Right lobe of liver (tissue), 6 donors: ENCODE measurements around the gene PSMG3. TPM values are rescaled to one million over a fixed set of nuclear protein-coding genes. Genes with fewer than 3 reads are reported as not detected.

Experiments used
- ATAC-seq, 4 donors: fragments of 200-7000 bp; cut with Tn5 transposase; one replicate each; pipeline ENCODE4 v1.9.1; 2020; ENCODE audit warnings: mild to moderate bottlenecking in 4 of 4, moderate library complexity in 4 of 4
- DNase-seq, 3 donors: peaks; one replicate each; pipeline ENCODE4 v3.0.0-alpha.2; 2020
- H3K27ac ChIP-seq, 3 donors: fragments of 200-600 bp; one replicate each; pipeline ENCODE4 v1.8.0; 2022
- H3K27me3 ChIP-seq, 2 donors: fragments of 200-600 bp; one replicate each; pipeline ENCODE4 v1.8.0; 2022
- H3K36me3 ChIP-seq, 4 donors: fragments of 200-600 bp; sonication (generic) in 1 of 4; one replicate each; pipeline versions ENCODE4 v1.5.1 to v1.8.0; 2017 to 2022; ENCODE audit warnings: control low read depth in 1 of 4
- H3K4me1 ChIP-seq, 4 donors: fragments of 200-600 bp; sonication (generic) in 1 of 4; one replicate each; pipeline versions ENCODE4 v1.5.1 to v1.8.0; 2017 to 2022; ENCODE audit warnings: control low read depth in 1 of 4
- H3K4me3 ChIP-seq, 3 donors: fragments of 200-600 bp; one replicate each; pipeline ENCODE4 v1.8.0; 2022
- H3K9me3 ChIP-seq, 4 donors: fragments of 200-600 bp; sonication (generic) in 1 of 4; one replicate each; pipeline versions ENCODE4 v1.5.1 to v1.8.0; 2017 to 2022; ENCODE audit warnings: control low read depth in 1 of 4
- CTCF ChIP-seq, 4 donors: fragments of 200-600 bp in 3 of 4; fragments of 450-650 bp in 1 of 4; IDR thresholded peaks; one replicate each; pipeline versions ENCODE4 v1.5.1 to v1.8.0; 2016 to 2022; ENCODE audit warnings: antibody characterized with exemption in 4 of 4, mild to moderate bottlenecking in 2 of 4
- POLR2A ChIP-seq: fragments of 450-650 bp; IDR thresholded peaks from one replicate; pipeline ENCODE4 v1.6.1; 2017; ENCODE audit warnings: antibody characterized with exemption, mild to moderate bottlenecking
- WGBS: methylation state at CpG from one replicate; pipeline ENCODE4 v1.1.6; 2018; ENCODE audit warnings: low coverage, low lambda C conversion rate; ENCODE audit not compliant: insufficient coverage; ENCODE audit errors: missing lambda C conversion rate; 5-methylcytosine and 5-hydroxymethylcytosine counted together
- intact Hi-C, 2 donors: fragments of 100-400 bp; cut with DNase I; formaldehyde crosslinking; loops; one replicate each; pipeline versions ENCODE4 v1.11.2 to v1.14.1; 2022
- total RNA-seq, 6 experiments: library from RNA; depleted of rRNA in 2 of 6; stranded (reverse); fragments of >200 nt in 2 of 6; fragmentation: NEBNext Ultra II Directional in 3 of 6; extraction: Animal tissue kit (Norgen Biotek cat#: 25700) in 3 of 6; gene quantifications; one replicate each; pipeline versions ENCODE4 v1.1.0 to v1.2.4, GENCODE V29; 2016 to 2023
- donor health status: DM: no; HTN: yes; CAD: no.
- donor health status: DM: no; HTN: no; CAD: no.
- donor health status: DM: no; HTN: no; CAD: no.
- donor health status: DM: no; HTN: yes; CAD: no.
- donor health status: DM: no; HTN: yes; CAD: no.

The PSMG3 gene
- total RNA-seq, 6 experiments from 2014 or later, result 7.6 to 28.1 (median 9.2) TPM

- Histone ChIP-seq H3K4me3 (no peak overlapping the region), H3K27me3 (no peaks in the 10 kb centered on the region), H3K36me3 (no peaks in the 10 kb centered on the region), H3K4me1 (no peaks in the 10 kb centered on the region), H3K27ac (no peak overlapping the region), H3K9me3 (no peaks in the 10 kb centered on the region)
- intact Hi-C loops, result no loop called here
- TF ChIP-seq CTCF (IDR thresholded peaks at IDR 0.05) (no peak), POLR2A (no peak)
- WGBS, result 78% methylated on average over 6 of the region's 7 CpGs
- no peak for ATAC-seq
- no peak for DNase-seq
Observed at GRCh38 chr7:1575809-1576208, 6.0 kb upstream of the PSMG3 start.

- intact Hi-C loops, result no loop called here
- ATAC-seq, result no peak
- H3K27me3 ChIP-seq, result no peaks in the 10 kb centered on the region
- H3K36me3 ChIP-seq, result peaks cover 0 to 3% (median 0%) of the 10 kb centered on the region in 4 donors
- H3K4me1 ChIP-seq, result peaks cover 0 to 10% (median 4%) of the 10 kb centered on the region in 4 donors
- H3K4me3 ChIP-seq, result no peak overlapping the region
- no peak for DNase-seq
- 71% methylated on average over 5 of the region's 7 CpGs for WGBS
- no peaks in the 10 kb centered on the region for H3K9me3 ChIP-seq
- TF ChIP-seq POLR2A (no peak), CTCF (IDR thresholded peaks at IDR 0.05) (no peak)
- no peak overlapping the region for H3K27ac ChIP-seq
Observed at GRCh38 chr7:1572111-1572822, 2.4 kb upstream of the PSMG3 start.

GRCh38 chr7:1569440-1569832 is 396 bp downstream of the PSMG3 start:
- H3K36me3 ChIP-seq, result peaks cover 0 to 6% (median 0%) of the 10 kb centered on the region in 4 donors
- H3K9me3 ChIP-seq, result no peaks in the 10 kb centered on the region
- H3K4me1 ChIP-seq, result peaks cover 0 to 10% (median 4%) of the 10 kb centered on the region in 4 donors
- intact Hi-C loops, result no loop called here
- H3K4me3 ChIP-seq, result peak overlapping the region; percentile 68 to 99 (median 91)
- ATAC-seq, result no peak
- 21% methylated on average over 23 of the region's 27 CpGs for WGBS
- H3K27ac ChIP-seq, result peak overlapping the region; percentile 64 to 85 (median 84)
- H3K27me3 ChIP-seq, result no peaks in the 10 kb centered on the region
- no peak for TF ChIP-seq POLR2A
- TF ChIP-seq CTCF (IDR thresholded peaks at IDR 0.05), result no peak
- no peak for DNase-seq

DNA sequence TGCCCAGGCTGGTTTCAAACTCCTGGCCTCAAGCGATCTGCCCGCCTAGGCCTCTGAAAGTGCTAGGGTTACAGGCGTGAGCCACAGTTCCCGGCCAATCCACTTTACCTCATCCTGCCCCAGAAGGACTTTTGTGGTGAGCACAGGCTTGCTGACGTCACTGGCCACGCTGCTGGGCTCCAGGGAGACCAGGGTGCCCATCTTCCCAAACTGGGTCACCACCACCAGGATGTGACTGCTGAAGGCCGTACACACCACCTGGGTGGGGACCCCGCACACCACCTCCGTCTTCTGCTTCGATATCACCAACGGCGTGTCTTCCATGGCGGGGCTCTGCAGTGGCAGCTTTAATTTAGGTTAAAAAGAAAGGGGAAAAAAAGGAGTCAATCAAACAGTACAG is 816 bp downstream of the PSMG3 start:
- Histone ChIP-seq H3K27ac (no peak overlapping the region), H3K4me3 (peak overlapping the region; percentile 68 to 99 (median 91)), H3K27me3 (no peaks in the 10 kb centered on the region), H3K4me1 (peaks cover 0 to 10% (median 4%) of the 10 kb centered on the region in 4 donors), H3K36me3 (peaks cover 0 to 6% (median 0%) of the 10 kb centered on the region in 4 donors), H3K9me3 (no peaks in the 10 kb centered on the region)
- 79% methylated on average over 8 of the region's 13 CpGs for WGBS
- TF ChIP-seq POLR2A (no peak), CTCF (IDR thresholded peaks at IDR 0.05) (no peak)
- DNase-seq (no peak), ATAC-seq (no peak)
- intact Hi-C loops, result no loop called here
